Activated CD4-positive, alpha-beta T cell treated with anti-CD3 and anti-CD28 coated beads for 48 hours (primary cell): ENCODE data around the gene RSPH10B2.
"Not testable (repeated sequence)": the region's sequence is repeated elsewhere in the genome, so short reads cannot be mapped to it uniquely, and the experiment has no call there.

Experiments
- DNase-seq: peaks from one replicate; pipeline ENCODE4 v3.0.0-alpha.2; 2020

Gene RSPH10B2

GRCh38 chr7:6792113-6792872, 38.4 kb downstream of the RSPH10B2 start:
- DNase-seq = not testable (repeated sequence)

DNA sequence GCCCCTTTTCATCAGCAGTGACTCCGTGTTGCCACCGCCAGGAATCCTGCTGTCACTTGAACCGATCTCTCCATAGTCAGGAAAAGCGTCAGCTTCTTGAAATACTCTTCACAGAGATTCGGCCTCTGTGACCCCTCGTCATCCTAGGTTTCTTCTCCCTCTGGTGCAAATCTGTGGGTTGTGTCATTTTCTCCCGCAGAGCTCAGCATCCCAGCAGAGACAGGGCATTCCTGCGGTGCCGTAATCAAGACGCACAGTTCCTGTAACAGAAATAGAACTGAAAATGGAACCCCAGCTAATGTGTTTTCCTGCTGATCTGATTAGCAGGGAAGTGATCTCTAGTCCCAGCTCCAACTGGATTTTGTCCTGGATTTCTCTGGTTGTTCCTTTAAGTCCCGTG, 40.4 kb downstream of the RSPH10B2 start:
- not testable (repeated sequence) for DNase-seq

- DNase-seq = not testable (repeated sequence)
Measured at GRCh38 chr7:6797218-6797617, 43.3 kb downstream of the RSPH10B2 start.

DNA sequence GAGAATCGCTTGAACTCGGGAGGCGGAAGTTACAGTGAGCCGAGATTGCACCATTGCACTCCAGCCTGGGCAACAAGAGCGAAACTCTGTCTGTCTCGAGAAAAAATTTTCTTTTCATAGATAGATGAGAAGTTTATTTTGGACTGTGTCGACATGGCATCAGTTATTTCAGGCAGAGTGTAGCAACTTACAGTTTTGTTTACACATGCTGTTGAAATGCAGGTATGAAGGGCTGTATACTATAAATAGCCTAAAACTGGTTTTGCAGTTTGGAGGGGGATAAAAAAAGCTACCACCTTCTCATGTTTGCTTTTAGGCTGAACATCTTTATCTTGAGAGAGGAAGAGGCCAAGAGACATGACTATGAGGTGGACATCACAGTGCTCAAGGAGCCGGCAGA, 44.1 kb downstream of the RSPH10B2 start:
- DNase-seq = not testable (repeated sequence)

DNA sequence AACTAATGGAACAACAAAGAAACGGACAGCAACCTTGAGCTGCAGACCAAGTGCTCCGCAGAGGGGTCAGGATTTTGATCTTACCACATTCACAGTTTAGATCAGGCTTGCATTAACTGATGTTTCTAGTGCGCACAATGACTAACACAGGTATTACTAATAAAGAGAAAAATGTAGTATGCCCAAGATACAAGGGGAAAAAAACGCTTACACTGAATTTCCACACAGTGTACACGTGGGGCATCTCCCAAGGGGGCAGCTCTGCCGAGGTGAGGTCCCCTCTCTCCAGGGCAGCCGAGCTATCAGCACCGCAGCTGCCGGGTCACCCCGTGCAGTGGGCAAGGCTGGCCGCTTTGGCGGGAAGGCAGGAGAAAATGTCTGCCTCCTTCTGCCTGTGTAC, 46.0 kb downstream of the RSPH10B2 start:
- DNase-seq = not testable (repeated sequence)

GRCh38 chr7:6800331-6800730, 46.4 kb downstream of the RSPH10B2 start:
- not testable (repeated sequence) for DNase-seq

- DNase-seq = not testable (repeated sequence)
Measured at GRCh38 chr7:6807393-6807918, 53.6 kb downstream of the RSPH10B2 start.

GRCh38 chr7:6807959-6808358, 54.1 kb downstream of the RSPH10B2 start:
- DNase-seq = not testable (repeated sequence)

DNA sequence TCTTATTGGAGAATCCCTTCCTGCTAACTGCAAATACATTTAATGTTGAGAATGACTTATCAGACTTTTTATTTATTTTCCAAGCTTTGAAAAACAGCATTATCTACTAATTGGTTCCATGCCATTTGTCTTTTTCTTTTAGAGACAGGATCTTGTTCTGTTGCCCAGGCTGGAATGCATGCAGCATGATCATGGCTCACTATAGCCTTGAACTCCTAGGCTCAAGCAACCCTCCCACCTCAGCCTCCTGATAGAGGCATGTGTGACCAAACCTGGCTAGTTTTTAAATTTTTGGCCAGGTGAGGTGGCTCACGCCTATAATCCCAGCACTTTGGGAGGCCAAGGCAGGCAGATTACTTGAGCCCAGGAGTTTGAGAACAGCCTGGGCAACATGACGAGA, 59.1 kb downstream of the RSPH10B2 start:
- not testable (repeated sequence) for DNase-seq

DNA sequence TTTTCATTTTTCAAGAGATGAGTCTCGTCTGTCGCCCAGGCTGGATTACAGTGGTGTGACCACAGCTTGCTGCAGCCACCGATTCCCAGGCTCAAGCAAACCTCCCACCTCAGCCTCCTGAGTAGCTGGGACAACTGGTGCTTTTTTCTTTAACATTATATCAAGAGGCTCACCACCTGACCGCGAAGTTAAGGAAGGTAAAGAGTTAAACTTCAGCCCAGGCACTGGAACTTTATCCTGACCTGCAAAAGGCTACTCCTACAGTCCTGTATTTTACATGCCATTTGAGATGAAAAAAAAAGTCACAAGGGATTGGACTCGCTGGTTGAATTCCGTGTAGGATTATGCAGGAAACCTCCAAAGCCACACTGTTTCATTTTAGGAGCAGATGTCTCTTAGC, 61.6 kb downstream of the RSPH10B2 start:
- DNase-seq = not testable (repeated sequence)

DNA sequence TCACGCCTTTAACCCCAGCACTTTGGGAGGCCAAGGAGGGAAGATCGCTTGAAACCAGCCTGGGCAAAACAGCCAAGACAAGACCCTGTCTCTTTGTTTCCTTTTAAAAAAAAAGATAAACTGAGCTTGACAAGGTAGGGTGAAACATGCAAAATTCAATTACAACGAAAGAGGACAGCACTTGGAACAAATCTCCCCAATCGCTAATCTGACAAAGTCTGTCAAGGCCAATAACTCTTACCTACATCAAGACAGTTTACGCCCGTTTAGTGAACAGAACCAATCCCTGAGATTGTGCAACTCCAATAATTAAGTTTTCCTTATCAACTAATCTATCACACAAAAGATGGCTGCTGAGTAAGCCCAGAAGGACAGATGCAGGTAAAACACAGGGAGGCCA, 67.7 kb downstream of the RSPH10B2 start:
- not testable (repeated sequence) for DNase-seq

DNA sequence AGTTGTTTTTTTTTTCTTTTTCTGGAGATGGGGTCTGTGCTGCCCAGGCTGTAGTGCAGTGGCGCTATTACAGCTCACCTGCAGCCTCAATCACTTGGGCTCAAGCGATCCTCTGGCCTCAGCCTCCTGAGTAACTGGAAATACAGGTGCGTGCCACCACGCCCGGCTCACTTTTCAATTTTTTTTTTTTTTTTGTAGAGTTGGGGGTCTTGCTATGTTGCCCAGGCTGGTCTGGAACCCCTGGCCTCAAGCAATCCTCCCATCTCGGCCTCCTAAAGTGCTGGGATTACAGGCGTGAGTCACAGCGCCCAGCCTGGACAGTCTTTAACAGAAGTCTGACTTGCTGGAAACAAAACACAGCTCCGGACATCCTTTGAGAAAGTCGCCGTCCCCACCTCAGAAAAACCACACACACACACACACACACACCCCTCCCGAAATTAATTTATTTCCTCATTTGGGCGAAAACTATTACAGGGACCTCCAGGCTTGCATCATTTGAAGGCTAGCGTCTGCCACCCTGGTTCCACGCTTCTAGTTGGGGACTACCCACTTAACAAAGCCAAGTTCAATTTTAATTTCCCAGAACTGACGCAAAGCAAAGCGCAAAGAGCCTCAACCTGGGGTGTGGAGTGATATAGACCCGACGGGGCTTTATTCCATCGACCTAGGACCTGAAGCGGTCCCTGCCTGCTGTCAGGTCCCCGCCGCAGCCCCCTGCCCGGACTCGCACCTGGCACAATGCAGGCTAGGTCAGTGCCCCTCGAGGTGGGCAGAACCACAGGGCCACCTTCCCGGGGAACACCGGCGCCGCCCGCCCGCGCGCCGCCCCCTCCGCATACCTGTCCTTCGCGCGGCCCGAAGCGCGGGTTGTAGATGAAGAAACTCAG, 71.6 kb downstream of the RSPH10B2 start:
- DNase-seq = not testable (repeated sequence)

- peak; percentile 88 for DNase-seq
Measured at GRCh38 chr7:6826151-6826550, 72.2 kb downstream of the RSPH10B2 start, which contains the start of gene CCZ1B. Gene CCZ1B (minus strand): TSS chr7:6826275. CDS start chr7:6826197, 78 bp downstream.

- peak; percentile 18 for DNase-seq
Measured at GRCh38 chr7:6827180-6827579, 73.3 kb downstream of the RSPH10B2 start.

DNA sequence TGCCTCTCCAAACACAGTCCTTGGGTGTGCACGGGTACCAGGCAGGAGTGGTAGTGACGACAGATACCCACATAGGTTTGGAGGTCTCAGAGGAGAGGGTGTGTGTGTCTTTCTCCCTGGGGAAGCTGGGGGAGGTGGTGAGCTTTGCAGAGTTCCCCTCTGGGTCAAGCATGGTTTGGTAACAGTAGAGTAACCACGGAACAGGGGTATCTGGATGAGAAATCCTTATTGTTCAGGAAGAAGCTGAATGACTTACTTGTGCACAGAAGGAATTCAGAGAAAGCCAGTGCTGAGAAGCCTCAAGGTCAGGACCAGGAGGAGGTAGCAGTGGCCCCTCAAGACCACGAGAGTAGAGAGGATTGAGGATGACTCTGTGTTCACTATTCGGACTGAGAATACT, 75.7 kb downstream of the RSPH10B2 start:
- DNase-seq = not testable (repeated sequence)

DNA sequence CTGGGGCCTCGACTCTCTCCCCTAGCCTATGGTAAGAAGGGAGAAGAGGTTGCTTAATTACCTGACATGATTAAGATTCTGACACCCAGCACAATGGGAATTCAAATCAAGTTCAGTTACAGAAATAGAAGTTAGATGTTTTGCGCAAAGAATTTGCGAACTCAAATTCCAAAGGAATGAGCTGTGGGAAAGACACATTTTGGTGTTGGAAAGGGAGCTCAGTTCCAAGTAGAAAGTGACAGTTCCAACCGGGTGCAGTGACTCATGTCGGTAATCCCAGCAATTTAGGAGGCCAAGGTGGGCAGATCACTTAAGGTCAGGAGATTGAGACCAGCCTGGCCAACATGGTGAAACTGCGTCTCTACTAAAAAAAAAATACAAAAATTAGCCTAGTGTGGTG, 76.1 kb downstream of the RSPH10B2 start:
- not testable (repeated sequence) for DNase-seq

- DNase-seq = no peak
Measured at GRCh38 chr7:6831018-6831725, 77.3 kb downstream of the RSPH10B2 start.

GRCh38 chr7:6833636-6834035, 79.7 kb downstream of the RSPH10B2 start:
- DNase-seq = no peak

GRCh38 chr7:6835521-6835920, 81.6 kb downstream of the RSPH10B2 start:
- DNase-seq = not testable (repeated sequence)

- DNase-seq = not testable (repeated sequence)
Measured at GRCh38 chr7:6837081-6837480, 83.2 kb downstream of the RSPH10B2 start.

- DNase-seq = not testable (repeated sequence)
Measured at GRCh38 chr7:6842278-6842921, 88.5 kb downstream of the RSPH10B2 start.

DNA sequence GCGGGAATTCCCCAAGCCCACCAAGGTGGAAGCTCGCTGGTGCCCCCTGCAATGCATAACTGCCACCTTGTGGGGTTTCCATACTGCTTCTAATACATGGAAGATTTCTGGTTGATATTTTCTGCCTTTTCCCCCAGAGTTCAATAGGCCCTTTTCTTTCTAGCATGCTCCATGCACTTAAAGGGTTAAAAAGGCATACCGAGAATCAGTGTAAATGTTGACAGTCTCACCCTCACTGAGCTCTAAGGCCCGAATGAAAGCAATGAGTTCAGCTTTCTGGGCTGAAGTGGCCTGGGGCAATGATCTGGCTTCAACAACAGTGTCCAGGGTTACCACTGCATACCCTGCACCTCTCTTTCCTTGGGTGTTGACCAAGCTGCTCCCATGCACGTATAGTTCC, 89.2 kb downstream of the RSPH10B2 start:
- not testable (repeated sequence) for DNase-seq
